G401 (cell line): ENCODE results near the gene MON1B. TPM values are rescaled to one million over a fixed set of nuclear protein-coding genes. Genes with fewer than 3 reads are reported as not detected.

Experiments used
- DNase-seq: peaks from one replicate; pipeline ENCODE4 v3.0.0-alpha.2; 2015; ENCODE audit warnings: low spot score
- in situ Hi-C: cut with HindIII; loops from 2 replicates; pipeline ENCODE4 v1.10.0; 2016; ENCODE audit warnings: low sequenced_read_pairs, mixed read lengths
- total RNA-seq: library from RNA; depleted of rRNA; stranded (reverse); fragments of >200 nt; shearing (Covaris generic); gene quantifications from 2 replicates; pipeline ENCODE4 v1.2.3, GENCODE V29; 2014

MON1B gene
- total RNA-seq, 1 experiment from 2014 or later, result 2.0 TPM

DNA sequence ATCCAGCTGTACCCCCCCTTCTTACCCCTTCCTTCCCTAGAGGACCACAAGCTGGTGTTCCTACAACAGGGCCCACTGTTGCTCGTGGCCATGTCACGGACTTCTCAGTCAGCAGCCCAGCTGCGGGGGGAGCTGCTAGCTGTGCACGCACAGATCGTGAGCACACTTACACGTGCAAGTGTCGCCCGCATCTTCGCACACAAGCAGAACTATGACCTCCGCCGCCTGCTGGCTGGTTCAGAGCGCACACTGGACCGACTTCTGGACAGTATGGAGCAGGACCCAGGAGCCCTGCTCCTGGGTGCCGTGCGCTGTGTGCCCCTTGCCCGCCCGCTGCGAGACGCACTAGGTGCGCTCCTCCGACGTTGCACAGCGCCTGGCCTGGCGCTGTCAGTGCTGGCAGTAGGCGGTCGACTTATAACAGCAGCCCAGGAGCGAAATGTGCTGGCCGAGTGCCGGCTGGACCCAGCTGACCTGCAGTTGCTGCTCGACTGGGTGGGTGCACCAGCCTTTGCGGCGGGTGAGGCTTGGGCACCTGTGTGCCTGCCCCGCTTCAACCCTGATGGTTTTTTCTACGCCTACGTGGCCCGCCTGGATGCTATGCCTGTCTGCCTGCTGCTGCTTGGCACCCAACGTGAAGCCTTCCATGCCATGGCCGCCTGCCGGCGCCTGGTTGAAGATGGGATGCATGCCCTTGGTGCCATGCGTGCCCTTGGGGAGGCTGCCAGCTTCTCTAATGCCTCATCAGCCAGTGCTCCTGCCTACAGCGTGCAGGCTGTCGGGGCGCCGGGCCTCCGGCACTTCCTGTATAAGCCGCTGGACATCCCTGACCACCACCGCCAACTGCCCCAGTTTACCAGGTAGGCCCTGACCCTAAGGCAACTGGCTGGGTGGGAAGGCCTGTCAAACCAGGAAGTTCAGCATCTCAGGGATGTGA lies 3.6 kb downstream of the MON1B start:
- in situ Hi-C loops, result no loop called here
- DNase-seq, result no peak

DNA sequence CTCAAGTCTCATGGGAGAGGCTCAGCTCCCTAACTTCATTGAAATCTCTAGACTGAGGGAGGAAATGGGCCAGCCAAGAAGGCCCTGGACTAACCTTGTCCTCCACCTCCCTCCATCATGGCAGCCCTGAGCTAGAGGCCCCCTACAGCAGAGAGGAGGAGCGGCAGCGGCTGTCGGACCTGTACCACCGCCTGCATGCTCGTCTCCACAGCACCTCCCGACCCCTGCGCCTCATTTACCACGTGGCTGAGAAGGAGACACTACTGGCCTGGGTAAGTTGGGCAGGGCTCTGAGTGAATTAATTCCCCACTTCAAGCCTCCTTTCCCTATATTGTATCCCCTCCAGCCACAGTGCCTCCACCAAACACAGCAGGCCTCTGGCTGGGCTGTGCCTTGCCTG lies 4.4 kb downstream of the MON1B start:
- in situ Hi-C loops, result no loop called here
- DNase-seq, result no peak

DNA sequence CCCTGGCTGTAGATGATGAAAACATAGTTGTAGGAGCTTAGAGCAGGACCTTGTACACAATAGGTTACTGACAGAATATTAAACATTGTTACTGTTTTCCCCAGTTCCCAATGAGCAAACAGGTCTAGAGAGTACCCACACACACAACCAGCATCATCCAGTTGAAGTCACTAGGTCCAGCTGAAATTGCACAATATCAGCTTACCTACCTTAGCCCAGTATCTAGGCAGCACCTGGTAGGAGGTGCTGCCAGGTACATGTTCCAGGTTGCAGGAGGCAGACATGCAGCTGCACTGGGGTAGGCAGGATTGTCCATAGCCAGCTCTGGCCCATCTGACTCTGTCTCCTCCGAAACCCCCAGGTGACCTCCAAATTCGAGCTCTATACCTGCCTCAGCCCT lies 6.8 kb downstream of the MON1B start:
- no peak for DNase-seq
- in situ Hi-C loops, result no loop called here

DNA sequence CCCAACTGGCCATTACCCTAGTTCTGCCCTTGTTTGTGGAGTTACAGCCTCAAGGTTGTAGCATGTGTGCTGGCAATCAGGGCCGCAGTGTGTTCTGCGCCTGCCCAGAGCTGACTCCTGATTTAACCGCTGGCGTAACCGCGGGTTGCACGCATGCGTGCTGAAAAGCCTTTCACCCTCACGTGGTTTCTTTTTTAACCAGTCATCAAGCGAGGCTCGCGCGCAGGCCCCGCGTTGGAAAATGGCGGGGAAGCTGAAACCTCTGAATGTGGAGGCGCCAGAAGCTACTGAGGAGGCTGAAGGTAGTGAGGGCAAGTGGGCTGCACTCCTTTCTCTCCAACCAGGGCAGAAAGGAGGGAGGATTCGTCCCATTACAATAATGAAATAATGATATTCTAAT lies 8.2 kb downstream of the MON1B start, which contains the start of gene SYCE1L:
Gene SYCE1L, plus strand, starts transcription at position 198 of the 400 bp plus-strand sequence. Its CDS starts 44 bp downstream, at position 242.
- in situ Hi-C loops, result no loop called here
- DNase-seq, result no peak

DNA sequence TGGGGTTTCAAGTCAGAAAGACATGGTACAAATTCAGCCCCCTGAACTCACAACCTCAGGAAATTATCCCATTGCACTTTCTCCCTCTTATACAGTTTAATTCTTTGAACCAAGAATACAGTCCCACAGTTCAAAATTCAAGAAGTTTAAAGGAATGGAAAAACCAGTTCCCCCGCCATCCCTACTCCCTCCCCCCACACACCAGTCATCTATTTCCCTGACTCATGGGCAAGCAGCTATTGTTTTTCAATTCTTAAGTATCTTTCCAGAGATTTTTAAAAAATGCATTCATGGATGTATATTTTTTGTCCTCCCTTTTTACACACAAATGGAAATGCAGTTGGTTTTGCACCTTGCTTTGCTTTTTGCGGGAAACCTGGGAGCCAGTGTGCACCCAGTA lies 15.5 kb downstream of the MON1B start:
- DNase-seq, result no peak
- in situ Hi-C loops, result no loop called here

DNA sequence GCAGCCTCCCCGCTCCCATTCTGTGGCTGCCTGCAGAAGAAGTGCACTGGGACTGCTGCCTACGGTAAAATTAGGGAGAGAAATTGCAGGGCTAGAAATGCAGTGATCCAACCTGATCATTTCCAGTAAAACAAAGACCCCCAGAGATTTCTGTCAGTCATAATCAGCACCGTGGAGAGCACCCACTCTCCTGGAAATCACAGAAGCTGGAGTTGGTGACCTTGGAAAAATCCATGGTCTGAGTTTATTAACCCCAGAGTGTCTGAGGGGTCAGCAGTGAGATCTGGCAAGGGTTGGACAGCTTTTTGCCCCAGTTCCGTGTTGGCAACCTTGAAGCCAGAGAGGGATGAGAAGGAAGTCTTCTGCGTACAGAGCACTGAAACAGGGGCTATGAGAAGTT lies 16.0 kb downstream of the MON1B start:
- in situ Hi-C loops, result no loop called here
- no peak for DNase-seq

DNA sequence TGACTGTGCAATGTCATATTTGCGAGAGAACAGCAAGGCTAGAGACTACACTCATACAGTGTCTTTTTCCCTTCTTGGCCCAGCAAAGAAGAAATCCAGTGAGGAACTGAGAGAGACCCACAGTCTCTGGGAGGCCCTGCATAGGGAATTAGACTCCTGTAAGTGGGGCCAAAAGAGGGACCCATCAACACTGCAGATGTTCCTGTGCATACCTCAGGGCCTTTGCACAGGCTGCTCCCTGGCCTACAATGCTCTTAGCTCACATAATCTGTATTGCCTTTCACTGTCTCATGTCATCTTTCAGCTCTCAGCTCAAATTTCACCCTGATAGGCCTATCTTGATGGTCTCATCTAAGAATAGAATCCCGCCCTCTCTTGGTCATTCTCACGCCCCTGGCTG lies 17.4 kb downstream of the MON1B start:
- in situ Hi-C loops, result no loop called here
- DNase-seq, result no peak

DNA sequence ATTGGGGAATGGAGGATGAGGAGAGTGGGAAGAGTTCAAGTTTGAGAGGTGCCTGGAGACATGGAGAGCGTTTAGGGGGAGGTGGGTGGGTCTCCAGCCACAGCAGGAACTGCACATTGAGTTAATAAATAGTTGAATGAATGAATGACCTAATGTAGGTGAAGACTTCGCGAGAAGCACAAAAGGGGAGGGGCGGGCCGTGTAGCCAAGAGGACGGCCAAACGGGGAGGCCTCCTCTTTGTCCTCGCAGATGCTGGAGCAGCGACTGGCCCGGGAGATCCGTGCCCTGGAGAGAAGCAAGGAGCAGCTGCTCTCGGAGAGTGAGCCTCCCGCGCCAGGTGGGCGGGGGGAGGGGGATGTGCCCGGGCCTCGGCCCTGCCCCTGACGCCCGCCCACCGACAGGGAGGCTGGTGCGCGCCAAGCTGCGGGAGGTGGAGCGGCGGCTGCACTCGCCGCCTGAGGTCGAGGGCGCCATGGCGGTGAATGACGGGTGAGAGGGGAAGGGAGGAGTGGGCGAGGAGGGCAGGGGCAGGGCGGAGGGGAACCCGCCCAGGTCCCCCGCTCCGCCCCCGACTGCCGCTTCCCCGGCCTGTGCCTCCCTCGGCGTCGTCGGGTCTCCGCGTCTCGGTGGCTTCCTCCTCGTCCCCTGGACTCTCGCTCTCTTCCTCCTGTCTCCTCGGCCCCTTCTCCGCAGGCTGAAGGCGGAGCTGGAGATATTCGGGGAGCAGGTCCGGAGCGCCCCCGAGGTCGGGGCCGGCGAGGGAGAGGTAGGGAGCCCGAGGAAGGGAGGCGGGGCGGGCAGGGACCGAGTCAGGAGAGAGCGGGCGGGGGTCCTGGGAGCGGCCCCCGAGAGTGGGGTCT lies 21.1 kb downstream of the MON1B start:
- peak; percentile 55 for DNase-seq
- in situ Hi-C loops, result no loop called here

DNA sequence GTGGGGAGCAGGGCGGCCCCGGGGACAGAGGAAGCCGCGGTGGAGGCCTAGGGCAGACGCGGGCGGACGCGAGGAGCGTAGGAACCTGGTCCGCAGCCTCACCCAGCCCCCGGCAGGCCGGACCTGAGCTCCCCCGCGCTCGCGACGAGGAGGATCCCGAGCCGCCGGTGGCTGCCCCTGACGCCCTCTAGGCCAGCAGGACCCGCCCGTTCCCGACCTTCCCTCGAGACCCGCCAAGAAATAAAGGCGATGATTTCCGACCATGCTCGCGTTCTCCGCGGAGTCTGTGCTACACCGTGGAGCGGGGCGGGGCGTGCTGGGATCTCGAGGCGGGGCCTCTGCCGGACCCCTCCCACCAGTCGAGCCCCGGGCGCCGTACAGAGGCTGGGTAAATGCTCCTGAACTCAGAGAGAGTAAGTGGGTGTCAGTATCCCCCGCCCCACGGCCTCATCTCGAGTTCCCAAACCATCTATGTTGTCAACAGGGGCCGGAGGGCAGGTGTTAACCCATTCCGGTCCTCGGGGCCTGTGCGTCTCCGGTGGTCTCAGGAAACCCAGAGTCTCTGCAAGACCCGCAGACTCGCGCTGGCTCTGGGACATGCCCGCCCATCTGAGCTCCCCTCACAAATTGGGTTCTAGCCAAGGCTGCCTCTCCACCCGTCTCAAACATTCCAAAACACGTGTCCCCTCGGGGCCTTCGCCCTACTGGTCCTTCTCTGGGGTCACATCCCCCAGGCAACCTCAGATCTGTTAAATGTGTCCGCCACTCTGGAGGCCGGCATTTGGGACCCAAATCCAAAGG lies 22.0 kb downstream of the MON1B start:
- DNase-seq, result peak; percentile 78
- in situ Hi-C loops, result no loop called here

DNA sequence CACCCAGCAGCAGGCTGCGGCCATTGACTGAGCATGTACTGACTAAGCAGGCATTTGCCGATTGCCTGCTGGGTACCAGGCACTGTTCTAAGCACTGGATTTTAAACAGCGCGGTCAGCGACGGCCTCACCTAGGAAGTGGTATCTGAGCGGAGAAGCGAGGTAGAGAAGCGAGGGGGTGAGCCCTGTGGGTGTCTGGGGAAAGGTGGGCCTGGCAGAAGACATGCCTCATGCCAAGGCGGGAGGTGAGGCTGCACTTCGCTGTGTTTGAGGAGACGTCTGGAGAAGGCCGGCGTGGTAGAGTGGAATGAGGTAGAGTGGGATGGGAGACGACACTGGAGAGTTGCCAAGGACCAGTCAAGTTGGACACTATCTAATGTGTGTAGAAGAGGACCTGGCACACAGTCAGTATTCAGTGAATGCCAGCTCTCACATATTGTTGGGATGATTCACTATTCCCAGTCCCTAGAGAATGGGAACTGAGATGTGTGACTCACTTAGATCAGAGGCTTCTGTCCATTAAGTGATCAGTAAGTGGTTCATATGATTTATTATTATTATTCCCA lies 22.6 kb downstream of the MON1B start:
- DNase-seq, result peak; percentile 56
- in situ Hi-C loops, result no loop called here

DNA sequence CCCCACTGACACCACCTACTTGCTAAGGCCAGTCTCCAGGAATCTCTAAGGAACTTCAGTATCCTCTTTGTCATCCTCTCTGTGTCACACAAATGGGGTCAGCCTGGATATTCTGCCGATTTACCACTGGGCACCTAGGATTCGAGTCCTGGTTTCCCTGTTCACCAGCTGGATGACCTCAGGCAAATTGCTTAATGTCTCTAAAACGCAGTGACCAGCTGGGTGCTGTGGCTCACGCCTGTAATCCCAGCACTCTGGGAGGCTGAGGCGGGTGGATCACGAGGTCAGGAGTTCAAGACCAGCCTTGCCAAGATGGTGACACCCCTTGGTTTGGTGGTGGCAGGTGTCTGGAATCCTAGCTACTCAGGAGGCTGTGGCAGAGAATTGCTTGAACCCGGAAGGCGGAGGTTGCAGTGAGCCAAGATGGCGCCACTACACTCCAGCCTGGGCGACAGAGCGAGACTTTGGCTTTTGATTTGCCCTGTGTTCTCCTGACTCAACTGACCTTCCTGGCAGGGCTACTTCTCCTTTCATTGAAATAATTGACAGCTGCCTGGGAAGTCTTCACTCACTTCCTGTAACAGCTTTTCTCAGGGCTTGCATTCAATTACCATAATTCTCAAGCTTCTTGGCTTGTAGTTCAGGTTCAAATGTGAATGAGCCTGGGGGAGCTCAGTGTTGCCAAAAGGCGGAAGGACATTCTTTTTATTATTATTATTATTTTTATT lies 23.6 kb downstream of the MON1B start:
- DNase-seq, result no peak
- in situ Hi-C loops, result no loop called here

DNA sequence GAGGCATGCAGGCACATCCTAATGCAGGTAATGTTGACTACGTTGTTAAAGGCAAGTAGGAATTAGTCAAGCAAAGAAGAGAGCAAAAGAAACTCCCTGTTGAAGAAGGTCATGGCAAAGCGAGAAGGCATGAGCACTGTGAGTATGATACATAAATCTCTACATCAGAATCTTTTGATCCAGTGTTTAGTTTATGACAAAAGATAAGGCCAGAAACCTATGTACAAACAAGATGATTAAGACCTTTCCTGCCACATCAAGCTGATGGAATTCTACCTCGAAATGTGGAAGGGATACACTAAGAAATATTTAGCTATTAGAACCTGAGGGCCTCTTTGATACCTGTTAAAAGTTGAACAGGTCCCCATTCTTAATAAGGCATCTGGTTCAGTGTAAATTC lies 28.4 kb downstream of the MON1B start:
- in situ Hi-C loops, result no loop called here
- DNase-seq, result no peak

DNA sequence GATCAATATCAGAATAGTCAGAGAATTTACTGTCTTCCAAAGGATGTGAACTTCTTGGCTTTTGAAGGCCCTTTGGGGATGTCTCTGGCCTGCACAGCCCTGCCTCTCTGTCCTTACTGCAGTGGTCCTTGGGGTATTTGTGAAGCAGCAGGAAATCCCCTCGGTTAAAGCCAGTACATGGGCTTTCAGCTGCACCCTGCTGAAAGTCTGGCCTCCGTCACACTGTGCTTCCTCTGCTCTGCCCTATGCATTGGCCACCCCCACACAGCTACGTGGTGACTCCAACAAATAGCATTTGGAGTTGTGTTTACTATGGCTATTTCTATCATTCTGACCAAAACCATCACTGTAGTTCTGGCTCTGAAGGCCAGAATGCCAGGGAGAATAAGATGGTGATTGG lies 29.4 kb downstream of the MON1B start:
- no peak for DNase-seq
- in situ Hi-C loops, result no loop called here

DNA sequence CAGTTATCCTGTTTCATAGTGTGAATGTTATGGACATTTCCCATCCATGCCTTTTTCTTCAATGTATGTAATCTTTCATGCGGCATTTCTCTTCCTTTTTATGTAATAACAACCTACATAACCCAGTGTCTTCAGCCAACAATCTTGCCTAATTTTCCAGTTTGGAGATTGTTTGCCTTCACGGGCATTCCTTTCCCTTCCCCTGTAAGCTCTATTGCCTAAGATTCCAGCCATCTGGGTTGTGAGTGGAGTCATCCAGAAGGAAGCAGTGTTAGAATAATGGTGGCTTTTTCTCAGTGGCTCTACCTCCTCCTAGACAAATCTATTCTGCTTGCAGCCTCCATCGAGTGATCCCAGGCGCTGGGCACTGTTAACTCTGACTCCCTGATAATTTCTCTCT lies 30.5 kb downstream of the MON1B start:
- no peak for DNase-seq
- in situ Hi-C loops, result no loop called here

DNA sequence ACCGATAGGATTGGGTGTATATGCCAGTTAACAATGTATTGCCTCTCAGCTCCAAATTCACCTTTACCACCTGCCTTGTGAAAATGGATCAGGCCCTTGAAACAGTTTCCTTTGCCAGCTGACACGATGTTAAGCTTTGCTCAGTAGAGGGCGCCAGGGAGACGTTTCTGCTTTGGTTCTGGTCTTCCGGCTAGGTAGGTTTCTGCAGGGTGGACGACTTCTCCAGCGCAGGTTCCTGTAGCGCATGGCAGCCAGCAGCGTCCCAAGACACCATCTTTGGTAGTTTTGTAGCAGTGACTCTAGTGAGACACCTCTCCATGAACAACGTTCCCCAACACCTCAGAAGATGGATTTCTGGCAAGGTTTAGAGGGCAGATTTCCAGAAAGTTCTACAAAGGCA lies 32.2 kb downstream of the MON1B start:
- in situ Hi-C loops, result no loop called here
- DNase-seq, result no peak

DNA sequence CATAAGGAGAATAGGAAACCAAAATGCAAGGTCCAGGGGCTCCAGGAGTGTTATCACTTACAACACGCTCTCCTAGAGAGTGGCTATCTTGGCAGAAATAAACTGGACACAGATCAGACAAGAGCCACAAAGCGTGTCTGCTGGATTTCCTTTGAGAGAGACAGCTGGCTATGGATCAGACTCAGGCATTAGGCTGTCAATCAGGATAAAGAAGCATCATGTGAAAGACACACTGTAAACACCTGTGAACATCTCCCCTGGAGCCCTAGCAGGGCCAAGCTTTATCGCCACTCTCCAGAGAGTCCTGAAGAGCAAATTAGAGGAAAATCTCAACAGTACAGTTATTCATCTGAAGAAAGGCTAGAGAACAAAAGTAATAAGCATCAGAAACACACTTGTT lies 34.2 kb downstream of the MON1B start:
- in situ Hi-C loops, result no loop called here
- DNase-seq, result no peak

DNA sequence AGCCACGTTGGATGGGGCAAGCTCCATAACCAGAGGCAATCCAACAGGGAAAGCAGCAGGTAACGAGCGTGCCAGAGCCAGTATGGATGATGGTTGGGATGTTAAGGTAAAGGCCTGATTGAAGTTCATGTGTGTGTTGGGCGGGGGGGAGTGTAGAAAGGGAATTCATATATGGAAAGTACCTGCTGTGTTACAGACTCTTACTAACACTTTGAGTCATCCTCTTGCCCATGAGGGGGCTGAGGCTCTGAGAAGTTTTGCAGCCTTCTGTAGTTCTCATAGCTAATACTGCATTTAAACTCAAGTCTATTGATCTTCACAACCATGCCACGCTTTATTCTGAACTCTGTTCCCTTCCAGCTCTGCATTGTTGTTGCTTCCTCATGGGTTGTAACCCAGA lies 36.8 kb downstream of the MON1B start:
- DNase-seq, result no peak
- in situ Hi-C loops, result no loop called here

DNA sequence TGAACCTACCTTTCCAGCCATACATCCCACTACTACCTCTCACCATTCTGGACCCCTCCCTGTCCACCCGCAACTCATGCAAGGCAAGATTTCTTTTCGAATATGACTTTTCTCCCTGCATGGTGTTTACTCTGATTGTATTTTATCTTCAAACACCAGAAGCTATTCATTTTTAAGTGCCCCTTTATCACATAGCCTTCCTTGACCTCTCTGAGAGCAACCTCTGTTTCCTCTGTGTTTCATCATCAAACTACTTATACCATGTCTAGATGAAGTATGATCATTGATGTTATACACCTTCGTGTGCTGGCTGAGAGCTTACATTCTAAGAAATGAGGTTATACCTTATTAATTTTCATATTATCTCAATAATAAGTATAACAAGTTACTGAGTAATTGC lies 40.1 kb downstream of the MON1B start:
- DNase-seq, result no peak
- in situ Hi-C loops, result no loop called here
